ENCODE results near the gene MOK. TPM values are rescaled to one million over a fixed set of nuclear protein-coding genes. Genes with fewer than 3 reads are reported as not detected.
A peak's percentile ranks its signal among the peaks of the same experiment; 100 is the strongest.

MOK gene
- total RNA-seq, 2 donors from 2014 or later: 3.0 to 5.9 TPM

GRCh38 chr14:102225936-102226335 lies 79.0 kb downstream of the MOK start:
- no peak overlapping the region for H3K27ac Mint-ChIP-seq

GRCh38 chr14:102225386-102225785 lies 79.6 kb downstream of the MOK start:
- Mint-ChIP-seq H3K9me3 (no peaks in the 10 kb centered on the region), H3K36me3 (no peaks in the 10 kb centered on the region), H3K4me3 (no peak overlapping the region), H3K4me1 (ENCODE audit: low read depth in 2 of 2) (peaks cover 0 to 5% of the 10 kb centered on the region in 2 donors), H3K27me3 (no peaks in the 10 kb centered on the region), H3K27ac (no peak overlapping the region)
- DNase-seq (ENCODE audit: low spot score) (no peak), ATAC-seq (no peak)

More at GRCh38 chr14:102225936-102226335, 79.0 kb downstream of the MOK start:
- ATAC-seq: peak in 1 of 2 donors; percentile 3
- H3K36me3 Mint-ChIP-seq: no peaks in the 10 kb centered on the region
- no peak overlapping the region for H3K4me3 Mint-ChIP-seq
- H3K9me3 Mint-ChIP-seq: no peaks in the 10 kb centered on the region
- DNase-seq (ENCODE audit: low spot score): no peak
- no peaks in the 10 kb centered on the region for H3K27me3 Mint-ChIP-seq
- H3K4me1 Mint-ChIP-seq (ENCODE audit: low read depth in 2 of 2): peaks cover 0 to 5% of the 10 kb centered on the region in 2 donors

GRCh38 chr14:102223682-102224081 lies 81.3 kb downstream of the MOK start:
- Mint-ChIP-seq H3K27ac (no peak overlapping the region), H3K27me3 (no peaks in the 10 kb centered on the region), H3K9me3 (no peaks in the 10 kb centered on the region), H3K36me3 (no peaks in the 10 kb centered on the region), H3K4me1 (ENCODE audit: low read depth in 2 of 2) (peaks cover 0 to 10% of the 10 kb centered on the region in 2 donors), H3K4me3 (no peak overlapping the region)
- DNase-seq (ENCODE audit: low spot score) (no peak), ATAC-seq (no peak)

DNA sequence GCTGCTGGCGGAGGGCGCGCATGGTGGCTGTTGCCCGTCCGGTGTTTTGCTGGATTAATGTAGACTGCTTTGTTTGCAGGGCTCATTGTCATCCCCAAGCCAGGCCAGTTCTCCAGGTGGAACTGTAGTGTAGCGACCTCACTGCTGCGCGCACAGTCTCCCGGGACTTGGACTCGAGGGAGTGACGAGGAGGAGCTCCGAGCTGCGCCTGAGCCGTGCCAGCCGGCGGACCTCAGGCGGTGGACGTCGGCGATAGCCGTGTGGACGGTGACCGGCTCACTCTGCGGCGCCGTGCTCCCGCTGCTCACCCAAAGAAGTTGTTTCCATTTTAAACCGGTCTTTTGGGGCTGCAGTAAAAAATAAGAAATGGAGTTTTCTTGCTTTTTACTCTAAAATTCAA lies 82.2 kb downstream of the MOK start:
- H3K27me3 Mint-ChIP-seq: no peaks in the 10 kb centered on the region
- no peak overlapping the region for H3K4me3 Mint-ChIP-seq
- no peak overlapping the region for H3K27ac Mint-ChIP-seq
- no peaks in the 10 kb centered on the region for H3K36me3 Mint-ChIP-seq
- no peak for ATAC-seq
- no peak for DNase-seq (ENCODE audit: low spot score)
- H3K4me1 Mint-ChIP-seq (ENCODE audit: low read depth in 2 of 2): peaks cover 0 to 10% of the 10 kb centered on the region in 2 donors
- H3K9me3 Mint-ChIP-seq: no peaks in the 10 kb centered on the region

GRCh38 chr14:102222009-102222575 lies 82.9 kb downstream of the MOK start:
- Mint-ChIP-seq H3K27me3 (no peaks in the 10 kb centered on the region), H3K9me3 (no peaks in the 10 kb centered on the region), H3K27ac (no peak overlapping the region), H3K4me3 (no peak overlapping the region), H3K4me1 (ENCODE audit: low read depth in 2 of 2) (peaks cover 0 to 10% of the 10 kb centered on the region in 2 donors), H3K36me3 (no peaks in the 10 kb centered on the region)
- DNase-seq (ENCODE audit: low spot score) (no peak), ATAC-seq (no peak)

DNA sequence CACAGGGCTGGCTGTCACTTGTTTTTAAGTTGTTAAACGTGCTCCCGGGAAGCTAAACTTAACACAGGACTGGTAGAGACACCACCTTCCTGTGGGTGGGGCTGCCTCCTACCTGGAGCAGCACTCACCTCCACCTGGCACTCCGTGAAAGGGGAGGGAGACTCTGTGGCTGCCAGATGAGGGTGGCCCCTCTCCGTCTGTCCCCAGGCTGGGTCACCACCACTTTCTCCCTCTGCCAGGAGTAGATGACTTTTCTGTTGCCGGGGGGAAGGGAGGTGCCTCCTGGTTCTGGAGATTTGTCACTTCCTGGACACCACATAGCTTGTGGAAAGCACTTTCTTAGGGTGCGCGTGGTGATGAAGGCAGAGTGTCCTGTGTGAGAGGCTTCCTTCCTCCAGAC lies 83.9 kb downstream of the MOK start:
- no peaks in the 10 kb centered on the region for H3K27me3 Mint-ChIP-seq
- no peak overlapping the region for H3K27ac Mint-ChIP-seq
- H3K36me3 Mint-ChIP-seq: no peaks in the 10 kb centered on the region
- H3K4me3 Mint-ChIP-seq: no peak overlapping the region
- DNase-seq (ENCODE audit: low spot score) (no peak), ATAC-seq (peak in 1 of 2 donors; percentile 30)
- peaks cover 0 to 10% of the 10 kb centered on the region in 2 donors for H3K4me1 Mint-ChIP-seq (ENCODE audit: low read depth in 2 of 2)
- no peaks in the 10 kb centered on the region for H3K9me3 Mint-ChIP-seq

GRCh38 chr14:102220031-102220430 lies 84.9 kb downstream of the MOK start:
- Mint-ChIP-seq H3K27ac (no peak overlapping the region), H3K27me3 (no peaks in the 10 kb centered on the region), H3K9me3 (no peaks in the 10 kb centered on the region), H3K4me1 (ENCODE audit: low read depth in 2 of 2) (peaks cover 0 to 7% of the 10 kb centered on the region in 2 donors), H3K36me3 (no peaks in the 10 kb centered on the region), H3K4me3 (no peak overlapping the region)
- DNase-seq (ENCODE audit: low spot score): no peak
- no peak for ATAC-seq

GRCh38 chr14:102219316-102219715 lies 85.6 kb downstream of the MOK start:
- DNase-seq (ENCODE audit: low spot score): no peak
- H3K4me1 Mint-ChIP-seq (ENCODE audit: low read depth in 2 of 2): peaks cover 0 to 7% of the 10 kb centered on the region in 2 donors
- H3K9me3 Mint-ChIP-seq: no peaks in the 10 kb centered on the region
- no peaks in the 10 kb centered on the region for H3K27me3 Mint-ChIP-seq
- no peaks in the 10 kb centered on the region for H3K36me3 Mint-ChIP-seq
- H3K4me3 Mint-ChIP-seq: no peak overlapping the region
- H3K27ac Mint-ChIP-seq: no peak overlapping the region
- peak in 1 of 2 donors; percentile 12 for ATAC-seq

- H3K4me1 Mint-ChIP-seq (ENCODE audit: low read depth in 2 of 2): peaks cover 0 to 6% of the 10 kb centered on the region in 2 donors
- no peak overlapping the region for H3K27ac Mint-ChIP-seq
- H3K27me3 Mint-ChIP-seq: no peaks in the 10 kb centered on the region
- DNase-seq (ENCODE audit: low spot score) (no peak), ATAC-seq (no peak)
- H3K36me3 Mint-ChIP-seq: no peaks in the 10 kb centered on the region
- H3K4me3 Mint-ChIP-seq: no peak overlapping the region
- no peaks in the 10 kb centered on the region for H3K9me3 Mint-ChIP-seq
Measured at GRCh38 chr14:102218688-102219087, 86.3 kb downstream of the MOK start.

DNA sequence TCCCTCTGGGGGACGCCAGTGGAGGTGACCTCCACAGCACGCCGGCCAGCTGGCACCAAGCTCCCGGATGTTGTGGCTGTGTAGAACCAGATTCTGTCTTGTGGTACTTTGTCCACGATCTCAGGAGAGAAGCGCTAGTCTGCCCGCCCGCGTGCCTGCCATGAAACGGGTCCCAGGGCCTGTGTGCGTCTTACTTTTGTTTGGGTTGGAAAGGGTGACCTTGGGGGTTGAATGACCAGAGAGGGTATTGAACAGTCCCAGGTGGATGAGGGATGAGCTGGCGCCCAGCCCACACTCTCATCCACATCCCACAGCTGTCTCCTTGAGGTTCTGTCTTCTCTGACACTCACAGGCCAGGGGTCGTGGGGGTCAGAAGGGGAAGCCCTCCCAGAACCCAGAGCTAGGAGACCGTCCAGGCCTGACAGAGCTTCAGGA lies 87.0 kb downstream of the MOK start:
- H3K9me3 Mint-ChIP-seq: no peaks in the 10 kb centered on the region
- no peak overlapping the region for H3K27ac Mint-ChIP-seq

DNA sequence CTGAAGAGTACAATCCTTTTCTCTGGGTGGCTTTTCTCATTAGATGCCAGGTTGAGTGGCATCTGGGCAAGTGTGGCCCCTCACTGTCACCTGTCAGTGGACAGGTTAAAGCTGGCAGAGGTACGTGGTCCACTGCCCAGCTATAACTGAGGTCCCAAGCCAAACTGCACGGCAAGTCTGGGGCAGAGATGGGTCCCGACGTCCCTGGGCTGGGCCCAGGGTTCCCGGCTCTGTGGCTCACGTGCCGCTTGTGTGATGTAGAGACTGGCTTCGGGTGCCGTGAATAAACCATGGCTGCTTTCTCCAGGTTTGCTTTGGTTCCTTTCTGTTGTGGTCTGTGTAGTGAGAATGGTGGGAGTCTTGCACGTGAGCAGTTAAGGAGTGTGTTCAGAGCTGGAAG lies 87.6 kb downstream of the MOK start:
- H3K27ac Mint-ChIP-seq: no peak overlapping the region
- H3K9me3 Mint-ChIP-seq: no peaks in the 10 kb centered on the region
- no peaks in the 10 kb centered on the region for H3K36me3 Mint-ChIP-seq
- peaks cover 0 to 4% of the 10 kb centered on the region in 2 donors for H3K4me1 Mint-ChIP-seq (ENCODE audit: low read depth in 2 of 2)
- no peak overlapping the region for H3K4me3 Mint-ChIP-seq
- H3K27me3 Mint-ChIP-seq: no peaks in the 10 kb centered on the region
- DNase-seq (ENCODE audit: low spot score): no peak
- no peak for ATAC-seq

More for the DNA sequence above, 87.0 kb downstream of the MOK start:
- H3K4me1 Mint-ChIP-seq (ENCODE audit: low read depth in 2 of 2): peaks cover 0 to 4% of the 10 kb centered on the region in 2 donors
- DNase-seq (ENCODE audit: low spot score): no peak
- no peak overlapping the region for H3K4me3 Mint-ChIP-seq
- no peaks in the 10 kb centered on the region for H3K36me3 Mint-ChIP-seq
- ATAC-seq: peak in 1 of 2 donors; percentile 8
- H3K27me3 Mint-ChIP-seq: no peaks in the 10 kb centered on the region

DNA sequence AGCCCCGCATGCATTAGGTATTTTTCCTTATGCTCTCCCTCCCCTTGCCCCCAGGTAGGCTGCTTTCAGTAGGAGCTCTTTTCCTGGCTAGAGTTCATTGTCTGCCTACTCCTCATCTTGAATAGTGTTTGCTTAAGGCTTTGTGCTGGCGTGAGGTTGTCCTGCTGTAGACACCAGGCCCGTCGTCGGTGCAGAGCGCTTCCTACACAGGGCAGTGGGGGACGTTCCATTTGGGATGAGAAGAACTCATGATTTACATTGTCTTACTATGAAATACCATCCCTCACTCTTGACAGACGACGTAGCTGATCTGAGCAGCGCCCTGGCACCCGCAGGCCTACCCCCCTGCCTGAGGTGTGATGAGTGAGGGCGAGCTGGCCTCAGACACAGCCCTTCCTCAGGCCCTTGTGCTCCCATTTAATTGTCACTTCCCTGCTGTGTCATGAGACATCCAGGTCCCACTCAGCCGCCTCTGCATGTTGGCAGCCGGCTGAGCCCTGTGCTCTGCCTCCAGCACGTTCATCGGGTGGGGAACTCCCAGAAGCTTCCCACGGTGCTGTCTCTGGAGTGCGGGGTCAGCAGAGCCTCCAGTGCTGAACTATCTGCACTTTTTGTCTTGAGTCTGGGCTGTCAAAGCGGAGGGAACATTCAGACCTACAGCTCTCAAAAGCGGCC lies 89.3 kb downstream of the MOK start:
- Mint-ChIP-seq H3K9me3 (no peaks in the 10 kb centered on the region), H3K4me1 (ENCODE audit: low read depth in 2 of 2) (peaks cover 0 to 4% of the 10 kb centered on the region in 2 donors), H3K27me3 (no peaks in the 10 kb centered on the region), H3K4me3 (no peak overlapping the region), H3K27ac (no peak overlapping the region), H3K36me3 (no peaks in the 10 kb centered on the region)
- ATAC-seq (no peak), DNase-seq (ENCODE audit: low spot score) (no peak)

- ATAC-seq: no peak
- DNase-seq (ENCODE audit: low spot score): no peak
- Mint-ChIP-seq H3K4me1 (ENCODE audit: low read depth in 2 of 2) (peaks cover 0 to 4% of the 10 kb centered on the region in 2 donors), H3K27me3 (no peaks in the 10 kb centered on the region), H3K9me3 (no peaks in the 10 kb centered on the region), H3K27ac (no peak overlapping the region), H3K4me3 (no peak overlapping the region), H3K36me3 (no peaks in the 10 kb centered on the region)
Measured at GRCh38 chr14:102215071-102215470, 89.9 kb downstream of the MOK start.

- Mint-ChIP-seq H3K4me1 (ENCODE audit: low read depth in 2 of 2) (peaks cover 0 to 5% of the 10 kb centered on the region in 2 donors), H3K9me3 (no peaks in the 10 kb centered on the region), H3K4me3 (no peak overlapping the region), H3K27me3 (no peaks in the 10 kb centered on the region), H3K27ac (no peak overlapping the region), H3K36me3 (peaks cover 5% of the 10 kb centered on the region)
- no peak for DNase-seq (ENCODE audit: low spot score)
- no peak for ATAC-seq
Measured at GRCh38 chr14:102213984-102214658, 90.8 kb downstream of the MOK start.
